CD4-positive, alpha-beta T cell treated with Interleukin-15 for 1 hour (primary cell): ENCODE measurements around the gene CPSF4.
"Not testable (repeated sequence)": the region's sequence is repeated elsewhere in the genome, so short reads cannot be mapped to it uniquely, and the experiment has no call there.

Source experiments
- DNase-seq: peaks from one replicate; pipeline ENCODE4 v3.0.0-alpha.2; 2020

Gene CPSF4

DNA sequence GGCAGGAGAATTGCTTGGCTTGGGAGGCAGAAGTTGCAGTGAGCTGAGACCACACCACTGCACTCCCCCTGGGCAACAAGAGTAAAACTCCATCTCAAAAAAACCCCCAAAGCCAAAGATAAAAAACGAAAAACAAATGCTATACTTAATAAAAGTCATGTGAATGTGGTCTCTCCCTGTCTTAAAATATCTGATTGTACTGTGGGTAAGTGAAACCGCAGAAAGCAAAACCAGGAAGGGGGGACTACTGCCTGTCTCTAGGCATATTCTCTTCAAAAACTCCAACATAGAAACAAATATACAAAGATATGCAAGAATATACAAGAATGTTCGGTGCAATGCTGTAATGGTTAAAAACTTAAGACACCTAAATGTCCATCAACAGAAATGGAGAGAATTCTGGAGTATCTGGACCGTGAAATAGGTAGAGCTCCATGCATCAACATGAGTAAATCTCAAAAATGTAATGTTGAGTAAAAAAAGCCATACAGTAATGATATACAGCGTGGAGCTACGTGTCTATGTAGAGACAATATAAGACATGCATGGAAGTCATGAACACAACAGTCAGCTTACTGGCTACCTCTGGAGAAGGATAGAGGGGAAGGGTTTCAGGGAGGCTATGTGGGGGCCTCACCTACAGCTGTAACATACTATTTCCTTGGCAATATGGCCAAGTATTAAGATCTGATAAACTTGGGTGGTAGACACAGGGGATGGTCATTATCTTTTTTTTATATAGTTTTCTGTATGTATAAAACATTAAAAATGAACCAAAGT is 59.2 kb downstream of the CPSF4 start:
- DNase-seq: no peak

DNA sequence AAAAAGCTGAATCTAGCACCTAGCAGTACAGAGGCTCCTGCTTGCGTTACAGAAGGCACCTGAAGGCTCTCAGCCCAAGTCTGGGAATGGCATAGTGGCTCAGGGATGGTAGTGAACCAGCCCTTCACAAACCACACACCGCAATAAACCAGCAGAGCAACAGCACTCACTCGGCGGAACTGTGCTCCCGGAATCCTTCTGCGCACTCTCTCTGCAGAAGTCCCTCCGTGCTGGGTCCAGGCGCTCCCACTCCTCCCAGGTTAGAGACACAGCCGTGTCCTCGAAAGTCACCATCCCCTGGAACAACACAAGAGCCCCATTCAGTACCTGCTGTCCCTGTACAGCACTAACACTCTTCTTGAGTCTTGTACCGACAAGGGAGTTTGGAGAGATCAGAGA is 59.8 kb downstream of the CPSF4 start:
- no peak for DNase-seq

DNA sequence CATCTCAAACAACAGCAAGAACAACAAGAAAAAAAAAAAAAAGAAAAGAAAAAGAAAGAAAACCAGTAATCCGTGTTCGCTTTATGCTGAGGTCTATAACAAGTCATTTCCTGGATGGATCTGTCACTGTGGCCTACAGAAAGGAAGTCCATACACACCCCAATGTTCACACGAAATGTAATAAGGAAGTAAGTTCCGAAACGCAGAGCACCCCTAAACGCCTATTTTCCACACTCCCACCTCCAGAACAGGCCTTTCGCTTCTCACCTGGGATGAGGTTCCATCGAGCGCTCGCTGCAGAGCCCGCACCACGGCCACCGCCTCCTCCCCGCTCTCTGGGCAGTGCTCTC is 60.6 kb downstream of the CPSF4 start:
- no peak for DNase-seq

DNA sequence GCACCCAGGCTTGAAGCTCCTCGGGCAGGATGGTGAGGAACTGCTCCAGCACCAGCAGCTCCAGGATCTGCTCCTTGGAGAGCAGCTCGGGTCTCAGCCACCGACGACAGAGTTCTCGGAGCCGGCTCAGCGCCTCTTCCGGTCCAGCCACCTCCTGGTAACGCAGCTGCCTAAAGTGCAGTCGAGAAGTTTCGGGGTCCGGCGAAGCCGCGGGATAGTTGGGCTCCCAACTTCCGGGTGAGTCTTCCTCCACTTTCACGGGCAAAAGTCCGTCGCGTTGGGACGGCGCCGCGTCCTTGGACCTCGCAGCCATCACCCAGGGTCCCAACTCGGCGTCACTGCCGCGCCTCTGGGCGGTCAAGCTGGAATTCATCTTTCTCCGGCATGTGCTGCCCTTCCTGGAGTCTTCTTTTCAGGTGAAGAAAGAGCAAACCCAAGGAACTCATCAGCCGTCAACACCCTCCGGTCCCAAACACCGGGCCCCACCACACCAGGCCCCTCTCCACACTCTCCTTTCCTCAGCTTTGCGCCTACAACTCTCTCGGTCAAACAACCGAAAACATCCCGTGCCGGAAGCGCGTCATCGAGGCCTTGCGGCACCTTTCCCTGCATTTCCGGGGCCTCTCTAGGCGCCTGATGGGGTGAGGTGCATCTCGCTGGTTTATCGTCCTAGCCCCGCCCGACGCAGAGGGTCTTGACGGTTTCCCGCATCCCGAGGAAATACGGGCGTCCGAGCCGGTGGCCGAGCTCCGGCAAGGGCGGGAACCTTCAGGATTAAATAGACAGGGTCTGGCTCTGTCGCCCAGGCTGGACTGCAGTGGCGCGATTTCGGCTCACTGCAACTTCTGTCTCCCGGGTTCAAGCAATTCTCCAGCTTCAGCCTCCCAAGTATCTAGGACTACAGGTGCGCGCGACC is 61.2 kb downstream of the CPSF4 start, which contains the start of gene ZNF394:
Gene ZNF394, minus strand, starts transcription at position 561 of the 916 bp plus-strand sequence. Its CDS starts 188 bp downstream, at position 373.
- DNase-seq: peak; percentile 90

DNA sequence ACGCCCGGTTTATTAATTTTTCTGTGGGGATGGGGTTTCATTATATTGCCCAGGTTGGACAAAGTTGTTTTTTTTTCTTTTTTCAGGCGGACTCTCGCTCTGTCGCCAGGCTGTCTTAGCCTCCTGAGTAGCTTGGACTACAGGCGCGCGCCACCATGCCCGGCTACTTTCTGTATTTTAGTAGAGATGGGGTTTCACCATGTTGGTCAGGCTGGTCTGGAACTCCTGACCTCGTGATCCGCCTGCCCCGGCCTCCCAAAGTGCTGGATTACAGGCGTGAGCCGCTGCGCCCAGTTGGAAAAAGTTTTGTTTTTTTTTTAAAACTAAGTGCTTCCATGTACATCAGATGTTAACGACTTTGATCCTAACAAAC is 61.9 kb downstream of the CPSF4 start:
- no peak for DNase-seq

DNA sequence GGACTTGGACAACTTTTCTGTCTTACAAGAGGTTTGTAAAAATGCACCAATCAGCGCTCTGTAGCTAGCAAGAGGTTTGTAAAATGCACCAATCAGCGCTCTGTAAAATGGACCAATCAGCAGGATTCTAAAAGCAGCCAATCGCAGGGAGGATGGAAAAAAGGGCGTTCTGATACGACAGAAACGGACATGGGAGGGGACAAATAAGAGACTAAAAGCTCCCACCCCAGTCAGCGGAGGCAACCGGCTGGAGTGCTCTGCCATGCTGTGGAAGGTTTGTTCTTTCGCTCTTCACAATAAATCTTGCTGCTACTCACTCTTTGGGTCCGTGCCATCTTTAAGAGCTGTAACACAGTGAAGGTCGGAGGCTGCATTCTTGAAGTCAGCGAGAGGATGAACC is 62.5 kb downstream of the CPSF4 start:
- DNase-seq: not testable (repeated sequence)

DNA sequence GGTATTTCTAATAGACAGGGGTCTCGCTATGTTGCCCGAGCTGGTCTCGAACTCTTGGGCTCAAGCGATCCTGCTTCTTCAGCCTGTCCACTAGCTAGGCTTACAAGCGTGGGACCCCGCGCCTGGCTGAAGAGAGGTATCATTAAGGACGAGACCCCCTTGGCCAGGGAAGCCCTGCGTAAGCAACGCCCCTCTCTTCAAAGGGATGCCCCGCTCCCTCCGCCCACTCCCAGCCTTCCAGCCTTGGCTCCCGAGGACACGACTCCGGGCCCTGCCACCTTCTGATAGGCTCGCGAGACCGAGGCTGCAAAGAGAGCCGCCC is 65.5 kb downstream of the CPSF4 start:
- DNase-seq: no peak

DNA sequence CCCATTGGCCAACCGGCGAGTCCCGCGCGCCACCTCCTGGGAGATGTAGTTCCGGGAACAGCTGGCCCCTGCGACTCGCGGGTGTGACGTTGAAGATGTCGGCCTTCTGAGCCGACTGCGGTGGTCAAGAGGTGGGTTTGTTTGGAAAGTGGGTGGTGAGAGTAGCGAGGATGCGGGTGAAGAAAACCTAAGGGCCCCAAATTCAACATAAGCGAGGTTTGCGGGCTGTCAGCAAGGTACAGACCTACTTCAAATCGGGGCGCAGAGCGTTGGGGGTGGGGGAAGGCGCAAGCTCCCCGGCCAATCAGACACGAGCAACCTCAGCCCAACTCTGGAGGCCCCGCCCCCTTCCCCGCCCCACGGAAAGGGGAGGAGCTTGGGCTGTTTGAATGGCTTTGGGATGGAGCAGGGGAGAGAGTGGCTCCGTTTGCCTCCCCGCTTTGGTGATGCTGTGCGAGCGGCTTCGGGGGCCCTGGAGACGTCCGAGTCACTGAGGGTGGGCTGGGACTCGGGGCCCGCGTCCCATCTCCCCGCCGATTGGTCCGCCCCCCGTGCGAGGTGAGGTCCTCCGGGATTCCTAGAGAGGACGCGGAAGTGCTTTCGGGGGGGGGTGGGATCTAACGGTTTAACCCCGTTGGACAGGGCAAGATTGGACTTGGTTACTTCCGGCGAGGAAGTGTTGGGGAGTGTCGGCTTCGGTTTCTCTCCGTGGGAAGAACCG is 66.0 kb downstream of the CPSF4 start, which contains the start of gene ZKSCAN5:
Gene ZKSCAN5, plus strand, starts transcription at position 60 of the 721 bp plus-strand sequence. CDS start 1,383 bp downstream, outside the sequence.
- DNase-seq: peak; percentile 96

DNA sequence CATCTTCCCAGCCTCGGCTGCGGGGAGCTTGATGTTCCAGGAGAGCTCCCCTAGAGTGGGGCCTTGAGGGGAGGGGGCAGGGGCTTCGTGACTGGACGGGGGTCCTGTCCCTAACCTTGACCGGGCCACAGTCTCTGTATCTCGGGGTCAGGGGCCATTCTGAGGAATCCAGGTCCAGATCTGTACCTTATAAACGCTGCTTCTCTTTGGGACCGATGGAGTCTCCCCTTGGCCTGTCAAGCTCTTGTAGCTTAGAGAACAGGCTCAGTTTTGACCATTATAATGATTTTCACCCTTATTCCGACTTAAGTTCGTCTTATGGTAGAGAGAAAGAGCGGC is 66.5 kb downstream of the CPSF4 start:
- no peak for DNase-seq
